Skin of body (tissue), 2 donors: ENCODE data around the gene GRIP1. TPM values are rescaled to one million over a fixed set of nuclear protein-coding genes. Genes with fewer than 3 reads are reported as not detected.

Experiments used
- DNase-seq: peaks from one replicate; lab custom pipeline; 2025; lab: John Stamatoyannopoulos, UW
- total RNA-seq: library from RNA; depleted of rRNA; stranded (reverse); fragments of >200 nt; gene quantifications from one replicate; pipeline ENCODE4 v1.2.3, GENCODE V29; 2014

The GRIP1 gene
- total RNA-seq, 1 donor from 2014 or later = 6.4 TPM

DNA sequence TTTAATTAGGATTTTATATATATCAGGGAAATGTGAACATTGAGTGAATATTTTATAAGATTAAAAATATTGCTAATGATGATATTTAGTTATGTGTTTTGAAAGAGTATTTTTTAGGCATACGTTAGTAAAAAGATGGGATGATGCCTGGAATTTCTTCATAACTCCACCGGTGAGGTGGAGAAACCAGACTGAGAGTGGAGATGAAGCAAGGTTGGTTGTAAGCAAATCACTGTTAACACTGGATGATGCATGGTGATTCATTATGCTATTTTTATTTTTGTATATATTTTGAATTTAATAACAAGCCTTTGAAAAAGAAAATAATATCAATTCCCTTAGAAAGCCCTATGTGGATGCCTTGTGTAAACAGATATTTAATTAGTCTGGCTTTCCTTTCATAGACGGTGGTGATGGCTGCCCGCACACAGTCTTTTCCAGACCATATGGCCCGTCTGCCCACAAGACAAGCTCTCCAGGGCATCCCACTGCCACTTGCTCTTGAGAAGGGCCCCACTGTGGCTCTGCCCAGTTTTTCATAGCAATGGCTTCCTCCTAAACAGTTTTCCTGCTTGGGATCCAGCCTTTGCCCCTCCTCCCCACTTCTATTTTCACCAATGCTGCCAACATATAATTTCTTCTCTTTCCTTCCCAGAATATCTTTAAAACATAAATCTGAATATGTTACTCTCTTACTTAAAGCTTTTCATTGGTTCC is 281.1 kb downstream of the GRIP1 start:
- no peak for DNase-seq

DNA sequence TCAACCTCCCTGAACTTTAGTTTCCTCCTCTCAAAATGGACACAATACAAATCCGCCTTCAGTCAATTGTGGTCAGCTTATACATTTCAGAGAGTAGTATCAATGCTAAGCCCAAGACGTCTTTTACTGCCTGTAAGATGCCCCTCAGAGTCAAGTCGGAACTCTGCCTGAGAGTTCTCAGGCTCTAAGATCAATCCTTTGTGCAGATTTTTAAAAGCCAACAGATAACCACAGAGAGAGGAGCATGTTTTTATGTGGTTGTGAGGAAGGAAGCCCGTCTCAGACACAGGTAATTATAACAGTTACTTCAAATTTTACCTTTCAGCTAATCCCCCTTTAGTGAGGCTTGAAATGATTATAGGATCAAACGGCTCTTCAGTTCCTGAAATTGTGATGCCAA is 285.0 kb downstream of the GRIP1 start:
- no peak for DNase-seq

DNA sequence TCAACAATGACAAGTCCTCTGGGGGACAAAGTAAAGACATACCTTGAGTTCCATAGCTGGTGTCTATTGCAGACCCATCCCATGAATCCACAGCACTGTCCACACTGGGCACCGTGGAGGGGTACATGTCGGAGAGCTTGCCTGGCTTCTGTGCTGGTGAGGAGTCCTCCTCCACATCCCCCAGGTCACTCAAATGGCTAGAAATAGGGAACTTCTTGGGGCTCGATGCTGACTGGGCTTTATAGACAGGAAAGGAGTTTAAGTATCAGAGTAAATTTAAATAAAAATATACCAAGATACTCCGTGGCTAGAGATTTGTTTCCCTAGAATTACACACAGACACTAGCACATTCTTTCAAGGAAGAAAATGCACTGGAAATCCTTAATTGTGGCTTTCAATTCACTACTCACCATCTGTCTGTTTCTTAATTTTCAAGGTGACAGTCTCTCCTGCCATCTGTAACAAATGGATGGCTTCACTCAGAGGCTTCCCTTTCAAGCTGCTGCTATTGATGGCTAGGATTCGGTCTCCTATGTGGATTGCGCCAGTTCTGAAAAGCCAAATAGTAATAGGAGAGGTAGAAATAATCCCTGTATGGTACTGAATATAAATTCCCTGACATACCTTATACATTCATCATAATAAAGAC is 286.5 kb downstream of the GRIP1 start:
- no peak for DNase-seq

DNA sequence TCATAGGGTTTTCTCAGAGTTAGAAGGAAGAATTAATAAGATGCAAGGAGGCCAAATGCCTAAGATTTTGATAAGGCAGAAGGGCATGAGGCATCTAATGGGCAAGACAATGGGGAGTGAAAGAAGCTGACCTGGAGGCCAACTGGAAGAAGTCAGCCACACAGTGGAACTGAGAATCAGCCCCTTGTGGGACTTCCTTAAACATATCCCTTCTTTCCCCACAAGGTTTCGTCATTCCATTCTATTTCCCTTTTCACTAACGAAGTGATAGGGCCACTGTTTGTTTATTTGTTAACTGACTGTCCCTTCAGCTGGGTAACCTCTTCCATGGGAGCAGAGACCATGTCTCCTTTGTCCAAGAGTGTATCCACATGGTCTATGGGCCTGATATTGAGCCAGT is 290.4 kb downstream of the GRIP1 start:
- no peak for DNase-seq

DNA sequence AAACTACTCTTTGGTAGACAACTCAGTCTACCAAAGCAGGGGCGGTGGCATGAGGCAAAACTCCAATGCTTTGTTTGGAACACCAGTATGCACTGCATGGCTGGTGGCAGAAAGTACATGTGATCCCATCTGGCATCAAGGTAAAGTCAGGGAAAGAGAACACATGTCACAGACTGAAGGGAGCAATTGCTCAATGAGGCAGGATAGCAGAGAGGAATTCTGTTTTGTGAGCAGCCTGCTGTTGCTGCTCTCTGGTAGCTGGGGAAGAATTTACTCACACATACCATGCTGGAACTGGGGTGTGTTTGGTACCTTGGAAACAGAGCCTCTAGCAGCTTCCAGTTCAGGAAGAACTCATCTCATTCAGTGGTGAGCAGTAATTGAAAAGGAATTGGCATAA is 291.8 kb downstream of the GRIP1 start:
- DNase-seq = no peak

DNA sequence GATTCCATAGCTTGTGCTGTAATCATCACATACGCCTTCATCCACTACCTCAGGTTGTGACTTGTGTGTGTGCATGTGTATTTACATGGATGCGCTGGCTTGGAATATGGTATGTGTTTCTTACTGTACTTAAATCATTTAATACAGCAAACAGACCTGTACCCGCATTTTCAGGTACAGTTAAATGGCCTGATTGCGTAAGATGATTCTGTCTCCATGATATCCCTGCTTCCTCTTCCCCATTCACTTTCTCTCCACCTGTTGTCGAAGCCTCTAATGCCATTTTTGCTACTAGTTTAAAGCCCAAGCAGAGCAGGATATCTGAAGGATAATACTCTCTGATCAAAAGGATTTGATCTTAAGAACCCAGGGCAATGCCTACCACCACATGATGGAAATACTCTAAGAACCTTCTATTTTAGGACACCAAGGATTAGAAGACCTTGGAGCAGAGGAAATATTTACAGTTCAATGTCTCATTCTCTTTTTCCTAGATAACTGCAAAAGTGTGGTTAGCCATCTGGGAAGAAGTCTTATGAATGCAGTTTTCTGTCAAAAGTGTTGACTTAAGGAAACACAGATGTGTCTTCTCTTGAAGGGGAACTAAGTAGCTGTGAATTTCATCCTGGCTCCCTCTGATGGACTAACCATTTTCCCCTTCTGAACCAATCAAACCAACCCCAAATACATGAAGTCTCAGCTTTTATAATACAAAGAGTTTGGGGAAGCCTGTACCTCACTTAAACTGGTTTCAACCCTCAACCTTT is 297.9 kb downstream of the GRIP1 start:
- no peak for DNase-seq

DNA sequence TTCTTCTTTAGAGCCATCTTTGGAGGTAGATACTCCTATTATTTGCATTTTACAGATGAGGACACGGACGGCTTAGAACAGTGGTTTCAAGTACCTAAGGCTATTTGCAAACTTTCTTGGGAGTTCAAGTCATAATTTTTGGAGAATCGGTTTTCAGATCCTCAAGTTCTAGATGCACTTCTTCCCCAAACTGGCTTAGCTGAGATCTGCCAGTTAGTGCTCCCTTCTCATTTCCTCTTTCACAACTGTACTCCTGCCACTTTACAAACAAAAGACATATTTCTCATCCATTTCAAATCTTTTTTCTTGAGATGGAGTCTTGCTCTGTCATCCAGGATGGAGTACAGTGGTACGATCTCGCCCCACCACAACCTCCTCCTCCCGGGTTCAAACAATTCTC is 299.3 kb downstream of the GRIP1 start:
- no peak for DNase-seq

DNA sequence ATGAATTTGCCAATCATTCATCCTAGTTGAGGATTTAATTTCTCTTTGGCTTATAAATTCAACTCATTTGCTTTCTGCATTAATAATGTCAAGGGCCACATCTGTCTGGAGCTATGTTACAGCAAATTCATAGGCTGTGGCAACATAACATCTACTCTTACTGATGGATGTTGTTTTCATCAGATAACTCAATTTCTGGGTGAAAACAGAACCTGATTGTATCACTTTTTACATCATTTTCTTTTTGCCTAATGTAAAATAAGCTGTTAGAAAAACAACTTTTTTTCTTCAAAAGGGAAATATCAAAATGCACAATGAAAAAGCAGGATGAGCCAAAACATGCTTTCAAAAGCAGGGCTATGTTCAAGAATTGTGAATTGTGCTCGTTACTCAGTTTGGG is 303.3 kb downstream of the GRIP1 start:
- no peak for DNase-seq

DNA sequence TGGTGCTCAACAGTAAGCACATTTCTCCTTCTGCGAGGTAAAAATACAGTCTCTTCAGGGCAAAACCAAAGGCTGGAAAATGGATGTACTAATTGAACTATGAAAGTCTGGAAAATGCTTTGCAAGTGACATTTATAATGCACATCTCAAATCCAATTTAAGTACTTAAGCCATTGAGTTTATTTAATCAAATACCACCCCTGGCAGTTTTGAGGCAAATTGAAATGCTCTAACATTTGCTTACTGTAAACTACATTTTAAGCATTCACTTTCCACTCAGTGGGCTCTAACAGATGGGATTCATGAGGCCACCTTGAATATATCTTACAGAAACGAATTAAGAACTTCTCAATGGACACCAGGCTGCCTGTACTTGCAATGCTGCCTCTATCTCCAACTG is 306.9 kb downstream of the GRIP1 start:
- no peak for DNase-seq

DNA sequence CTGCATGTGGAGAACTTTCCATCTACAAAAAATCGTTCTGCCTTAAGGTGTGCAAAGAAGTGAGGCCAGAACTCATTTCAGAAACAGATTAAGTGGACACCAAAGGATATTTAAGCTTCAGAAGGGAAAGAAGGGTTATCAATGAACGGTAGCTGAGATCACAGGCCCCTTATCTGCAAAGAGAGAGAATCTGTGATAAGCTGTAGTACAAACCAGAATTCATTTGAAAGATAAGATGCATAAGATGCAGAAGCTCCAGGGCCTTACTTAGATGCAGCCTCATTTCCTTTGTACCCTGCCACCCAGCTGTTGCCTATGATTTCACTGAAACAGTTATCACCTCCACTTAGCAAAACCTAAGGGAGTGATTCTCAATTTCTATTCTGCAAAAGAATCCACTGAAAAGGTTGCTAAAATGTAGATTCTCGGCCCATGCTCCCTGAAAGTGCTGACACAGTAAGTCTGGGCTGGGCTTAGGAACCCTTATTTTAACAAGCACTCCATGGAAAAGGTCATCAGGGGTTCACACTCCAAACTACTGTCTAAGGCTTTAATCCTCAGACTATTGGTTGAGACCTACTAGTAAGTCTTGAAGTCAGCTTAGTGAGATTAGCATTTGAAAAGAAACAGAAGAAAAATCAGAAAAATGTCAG is 311.7 kb downstream of the GRIP1 start:
- DNase-seq = no peak

DNA sequence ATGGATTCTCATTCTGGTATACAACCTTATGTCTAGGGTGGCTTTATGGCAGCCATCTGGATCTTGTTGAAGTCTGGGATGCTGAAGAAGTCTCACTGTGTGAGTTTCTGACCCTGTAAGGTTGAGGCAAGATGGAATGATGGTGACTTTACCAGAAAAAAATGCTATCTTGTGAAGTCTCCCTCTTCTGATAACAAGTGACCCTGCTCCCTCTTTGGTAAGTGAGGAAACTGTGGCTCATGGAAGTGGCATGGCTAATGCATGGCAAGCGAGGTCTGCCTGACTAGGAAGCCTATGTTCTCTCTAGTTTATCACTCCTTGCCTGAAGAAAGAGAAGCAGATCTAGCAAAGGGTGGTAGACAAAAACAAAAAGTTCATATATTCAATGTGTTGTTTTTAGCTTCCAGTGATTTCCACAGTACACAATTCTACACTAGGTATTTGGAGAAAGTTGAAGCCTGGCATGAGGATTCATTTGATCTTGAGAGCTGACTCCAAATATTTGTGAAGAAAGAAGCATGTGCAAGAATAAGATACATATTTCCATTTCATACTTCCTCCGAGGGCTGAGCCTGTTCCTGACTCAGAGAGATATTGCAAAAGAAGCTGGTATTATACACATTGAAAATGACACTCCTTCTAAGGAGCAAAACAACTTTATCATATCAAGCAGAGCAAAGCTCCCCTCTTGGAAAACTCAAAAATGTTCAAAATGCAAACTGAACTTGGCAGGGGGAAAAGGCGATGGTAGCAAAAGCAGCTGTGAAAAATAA is 313.0 kb downstream of the GRIP1 start:
- DNase-seq = no peak

DNA sequence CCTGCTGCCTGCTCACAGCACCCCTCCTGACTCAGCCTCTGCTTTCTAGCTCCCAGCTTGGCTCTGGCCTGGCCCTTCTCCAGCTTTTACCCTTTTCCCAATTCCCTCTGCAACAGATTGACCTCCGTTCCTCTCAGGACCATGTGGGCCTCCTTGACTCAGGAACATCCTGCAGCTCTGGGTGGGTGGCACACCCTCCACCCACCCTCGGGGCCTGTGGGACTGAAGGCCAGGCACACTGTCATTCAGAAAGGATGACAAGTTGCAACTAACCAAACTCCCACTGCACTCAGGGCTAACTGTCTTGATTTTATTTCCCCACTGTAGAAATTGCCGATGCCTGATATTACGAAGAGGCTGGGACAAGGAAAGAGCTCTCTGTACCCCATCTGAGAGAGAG is 317.2 kb downstream of the GRIP1 start:
- no peak for DNase-seq

DNA sequence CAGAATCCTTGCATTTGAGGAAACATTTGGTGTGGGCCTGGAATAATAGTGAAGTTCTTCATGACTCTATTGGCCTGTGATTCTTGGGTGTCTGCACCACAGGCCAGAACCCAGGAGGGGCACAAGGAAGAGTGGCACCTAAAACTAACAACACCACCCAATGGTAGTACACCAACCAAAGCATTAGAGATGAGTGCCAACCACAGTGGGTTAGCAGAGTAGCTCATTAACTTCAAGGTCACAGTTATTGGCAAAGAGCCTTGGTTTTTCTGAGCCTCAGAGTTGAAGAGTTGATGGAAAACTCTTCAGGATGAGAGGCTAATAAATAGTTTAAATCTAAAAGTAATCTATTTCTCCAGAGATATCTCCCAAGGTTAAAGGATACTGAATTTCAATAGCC is 319.6 kb downstream of the GRIP1 start:
- DNase-seq = no peak

DNA sequence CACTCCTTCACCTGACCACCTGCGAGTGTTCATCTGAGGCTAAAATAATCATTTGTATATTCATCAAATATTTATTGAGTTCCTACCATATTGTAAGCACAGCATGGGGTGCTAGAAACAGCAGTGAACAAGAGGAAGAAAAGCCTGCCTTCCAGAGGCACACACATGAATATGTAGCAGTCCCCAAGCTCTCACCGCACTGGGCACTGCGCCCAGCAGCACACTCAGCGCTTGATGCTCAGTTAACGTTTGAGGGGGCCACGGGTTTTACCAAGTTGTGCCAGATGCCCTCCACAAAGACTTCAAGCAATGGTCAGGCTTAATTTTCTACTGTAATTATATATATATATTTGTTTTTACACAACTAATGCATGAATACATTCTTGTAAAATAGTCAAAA is 324.6 kb downstream of the GRIP1 start:
- DNase-seq = no peak

DNA sequence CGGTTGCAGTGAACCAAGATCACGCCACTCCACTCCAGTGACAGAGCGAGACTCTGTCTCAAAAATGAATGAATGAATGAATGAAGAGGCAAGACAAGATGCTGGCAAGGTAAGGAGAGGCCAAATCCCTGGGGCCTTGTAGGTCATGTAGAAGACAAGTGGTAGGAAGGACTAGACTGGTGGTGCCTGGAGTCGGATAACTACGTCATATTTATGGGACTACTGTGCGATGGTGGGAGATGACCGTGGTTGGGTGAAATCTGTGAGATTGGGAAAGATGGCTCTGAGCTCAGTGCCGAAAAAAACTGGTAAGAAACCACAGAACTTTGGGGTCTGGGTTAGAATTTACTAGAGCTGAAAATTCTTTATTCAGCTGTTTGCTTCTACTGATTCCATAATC is 326.0 kb downstream of the GRIP1 start:
- no peak for DNase-seq

DNA sequence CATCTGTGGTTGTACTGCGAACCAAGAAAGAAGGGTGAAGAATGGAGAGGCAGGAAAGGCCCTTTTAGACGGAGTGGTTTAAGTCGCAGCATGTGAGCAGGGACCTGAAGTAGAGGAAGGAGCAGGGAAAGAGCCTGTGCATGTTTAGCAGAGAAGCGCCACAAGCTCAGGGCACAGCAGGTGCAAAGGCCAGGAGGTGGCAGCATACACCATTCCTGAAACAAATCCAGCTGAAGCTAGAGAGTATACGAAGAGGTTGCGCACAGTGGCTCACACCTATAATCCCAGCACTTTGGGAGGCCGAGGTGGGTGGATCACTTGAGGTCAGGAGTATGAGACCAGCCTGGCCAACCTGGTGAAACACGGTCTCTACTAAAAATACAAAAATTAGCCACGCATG is 326.7 kb downstream of the GRIP1 start:
- no peak for DNase-seq

DNA sequence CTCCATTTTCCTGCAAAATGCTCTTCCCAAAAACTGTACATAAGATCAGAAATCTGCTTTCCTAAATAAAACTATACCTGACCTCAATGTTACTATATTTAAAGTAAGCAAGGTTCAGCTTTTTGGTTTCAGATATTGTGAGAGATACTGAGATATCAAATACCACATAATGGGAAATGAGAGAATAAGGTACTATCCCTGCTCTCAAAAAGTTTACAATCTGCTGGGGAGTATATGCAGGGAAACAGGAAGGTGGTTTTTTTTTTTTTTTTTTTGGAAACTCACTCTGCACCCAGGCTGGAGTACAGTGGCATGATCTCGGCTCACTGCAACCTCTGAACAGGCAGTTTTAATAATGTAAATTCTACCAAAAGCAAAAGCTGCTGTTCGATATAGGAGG is 327.6 kb downstream of the GRIP1 start:
- no peak for DNase-seq

DNA sequence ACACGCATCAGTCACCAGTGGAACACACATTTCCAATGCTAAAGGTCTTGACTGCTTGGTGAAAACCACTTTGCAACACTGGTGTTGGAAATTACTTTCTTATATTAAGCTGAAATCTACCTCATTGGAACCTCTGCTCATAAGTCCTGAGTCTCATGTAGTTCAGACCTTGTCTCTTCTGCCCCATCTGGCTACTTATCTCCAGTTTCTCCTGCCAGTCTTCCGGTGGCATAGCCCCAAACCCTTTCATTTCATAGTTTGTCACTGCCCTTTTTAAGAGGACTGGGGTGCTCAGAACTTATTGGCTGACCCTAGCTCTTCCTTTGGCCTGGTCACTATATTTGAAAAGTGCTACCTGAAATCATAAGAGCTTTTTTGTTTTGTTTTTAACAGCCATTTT is 332.9 kb downstream of the GRIP1 start:
- no peak for DNase-seq

DNA sequence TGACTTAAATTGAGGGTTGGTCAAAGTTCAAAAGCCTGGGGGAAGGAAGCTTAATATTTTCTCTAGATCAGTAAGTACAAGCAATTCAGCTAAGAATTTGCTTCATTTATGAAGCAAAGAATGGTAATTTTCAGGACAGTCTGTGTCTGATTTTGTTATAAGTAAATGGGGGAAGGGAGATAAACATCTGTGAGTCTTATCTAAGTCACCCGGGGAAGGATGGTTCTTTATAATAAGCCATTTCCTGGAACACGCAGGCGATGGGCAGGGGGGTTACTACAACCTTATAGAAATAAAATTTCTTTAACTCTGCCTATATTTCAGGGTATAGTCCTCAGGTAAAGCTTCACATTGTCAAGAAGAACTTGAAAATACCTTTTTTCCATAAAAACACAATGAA is 333.7 kb downstream of the GRIP1 start:
- DNase-seq = no peak

DNA sequence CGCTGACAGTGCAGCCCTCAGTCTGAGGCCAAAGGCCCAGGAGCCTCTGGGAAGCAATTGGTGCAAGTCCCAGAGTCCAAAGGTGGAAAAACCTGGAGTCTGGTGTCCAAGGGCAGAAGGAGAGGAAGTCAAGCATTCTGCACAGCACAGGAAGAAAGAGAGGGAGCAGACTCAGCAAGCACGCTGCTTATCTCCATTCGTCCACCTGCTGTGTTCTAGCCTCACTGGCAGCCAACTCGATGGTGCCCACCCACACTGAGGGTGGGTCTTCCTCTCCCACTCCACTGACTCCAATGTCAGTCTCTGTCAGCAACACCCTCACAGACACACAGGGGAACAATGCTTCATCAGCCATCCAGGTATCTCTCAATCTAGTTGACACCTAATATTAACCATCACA is 337.8 kb downstream of the GRIP1 start:
- DNase-seq = no peak

DNA sequence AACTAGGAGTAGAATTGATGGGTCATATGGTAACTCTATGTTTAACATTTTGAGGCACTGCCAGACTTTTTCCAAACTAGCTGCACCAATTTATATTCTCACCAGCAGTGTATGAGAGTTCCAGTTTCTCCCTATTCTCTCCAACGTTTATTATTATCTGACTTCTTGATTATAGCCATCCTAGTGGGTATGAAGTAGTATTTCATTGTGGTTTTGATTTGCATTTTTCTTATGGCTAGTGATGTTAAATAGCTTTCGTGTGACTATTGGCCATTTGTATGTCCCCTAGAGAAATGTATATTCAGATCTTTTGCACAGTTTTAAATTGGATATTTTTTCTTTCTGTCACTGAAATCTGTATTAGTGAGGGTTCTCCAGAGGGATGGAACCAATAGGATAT is 338.7 kb downstream of the GRIP1 start:
- DNase-seq = no peak
